ENCODE results near the gene LGALS9.
"Not testable (repeated sequence)": the region's sequence is repeated elsewhere in the genome, so short reads cannot be mapped to it uniquely, and the experiment has no call there.

LGALS9 gene

DNA sequence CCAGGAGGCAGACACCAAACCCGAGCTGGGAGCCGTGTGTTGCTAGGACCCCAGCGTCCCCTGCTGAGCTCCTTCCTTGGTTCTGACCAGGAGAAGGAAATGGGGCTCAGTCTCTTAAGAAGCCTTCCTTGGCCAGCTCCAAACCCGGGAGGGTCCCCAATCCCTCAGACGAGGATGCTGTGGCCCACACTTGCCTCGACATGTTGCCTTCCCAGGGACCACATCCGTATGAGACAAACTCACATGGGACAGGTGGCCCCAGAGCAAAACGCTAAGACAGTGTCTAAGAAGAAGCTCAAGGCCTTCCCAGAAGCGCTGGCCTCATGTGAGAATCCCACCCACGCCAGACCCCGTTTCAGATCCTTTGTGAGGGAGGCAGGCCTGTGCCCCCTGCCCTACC lies 19.8 kb downstream of the LGALS9 start:
- ChIA-PET POLR2A (no interaction called here), CTCF (interaction anchor here (0.6 to 11.1 kb wide), 25 partner anchors 9 to 457 kb away, joined by 3 to 389 read pairs (median 5); no protein-coding TSS in a partner anchor)
- no peak for DNase-seq (ENCODE audit: low read depth, low spot score)
- no peak overlapping the region for H3K4me3 ChIP-seq (ENCODE audit: low read depth, low read length)
- TF ChIP-seq, protein P1, sequence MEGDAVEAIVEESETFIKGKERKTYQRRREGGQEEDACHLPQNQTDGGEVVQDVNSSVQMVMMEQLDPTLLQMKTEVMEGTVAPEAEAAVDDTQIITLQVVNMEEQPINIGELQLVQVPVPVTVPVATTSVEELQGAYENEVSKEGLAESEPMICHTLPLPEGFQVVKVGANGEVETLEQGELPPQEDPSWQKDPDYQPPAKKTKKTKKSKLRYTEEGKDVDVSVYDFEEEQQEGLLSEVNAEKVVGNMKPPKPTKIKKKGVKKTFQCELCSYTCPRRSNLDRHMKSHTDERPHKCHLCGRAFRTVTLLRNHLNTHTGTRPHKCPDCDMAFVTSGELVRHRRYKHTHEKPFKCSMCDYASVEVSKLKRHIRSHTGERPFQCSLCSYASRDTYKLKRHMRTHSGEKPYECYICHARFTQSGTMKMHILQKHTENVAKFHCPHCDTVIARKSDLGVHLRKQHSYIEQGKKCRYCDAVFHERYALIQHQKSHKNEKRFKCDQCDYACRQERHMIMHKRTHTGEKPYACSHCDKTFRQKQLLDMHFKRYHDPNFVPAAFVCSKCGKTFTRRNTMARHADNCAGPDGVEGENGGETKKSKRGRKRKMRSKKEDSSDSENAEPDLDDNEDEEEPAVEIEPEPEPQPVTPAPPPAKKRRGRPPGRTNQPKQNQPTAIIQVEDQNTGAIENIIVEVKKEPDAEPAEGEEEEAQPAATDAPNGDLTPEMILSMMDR (IDR thresholded peaks at IDR 0.05; ENCODE audit: insufficient read depth, low read length, missing control alignments), result no peak

DNA sequence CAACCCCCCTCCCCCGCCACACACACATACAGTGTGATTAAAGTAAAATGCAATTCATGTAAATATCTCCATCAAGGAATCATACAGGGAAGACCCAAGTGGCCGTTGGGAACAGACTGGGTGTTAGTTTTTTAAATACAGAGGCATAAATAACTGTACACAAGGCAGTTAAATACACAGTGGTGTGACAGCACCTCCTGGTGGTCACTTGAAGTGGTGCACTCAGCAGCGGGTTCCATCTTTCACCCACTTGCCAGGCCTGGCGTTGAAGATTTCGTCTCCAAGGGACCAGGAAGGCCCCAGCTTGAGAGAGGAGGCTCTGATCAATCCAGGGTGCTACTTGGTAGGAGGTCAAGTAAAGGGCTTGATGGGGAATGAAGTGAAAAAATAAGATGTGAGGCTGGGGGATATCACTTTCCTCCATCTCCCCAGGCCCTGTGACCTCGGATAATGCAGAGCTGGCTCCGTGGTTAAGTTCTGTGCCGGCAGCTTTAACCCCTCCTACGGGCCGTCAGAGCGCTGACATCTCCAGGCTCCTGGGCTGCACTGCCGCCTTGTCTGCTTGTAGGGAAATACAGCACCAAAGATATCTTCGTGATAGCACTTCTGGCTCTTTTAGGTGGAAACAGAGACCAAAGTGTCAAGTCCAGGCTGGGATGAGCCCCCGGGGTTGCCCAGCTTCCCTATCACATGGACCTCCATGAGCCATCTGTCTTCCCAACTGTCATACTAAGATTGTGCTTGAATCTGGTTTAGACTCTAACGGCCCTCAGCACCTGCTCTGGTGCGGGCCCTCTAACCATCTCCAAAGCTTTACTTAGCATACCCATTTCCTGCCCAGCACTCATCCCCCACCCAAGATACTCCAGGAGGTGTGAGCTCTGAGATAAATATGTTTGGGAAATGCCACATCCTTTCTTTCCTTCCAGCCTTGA lies 20.7 kb downstream of the LGALS9 start:
- no peak for DNase-seq (ENCODE audit: low read depth, low spot score)
- no peak overlapping the region for H3K4me3 ChIP-seq (ENCODE audit: low read depth, low read length)
- CTCF ChIA-PET, result interaction anchor here (0.6 to 11.1 kb wide), 26 partner anchors 8 to 458 kb away, joined by 3 to 389 read pairs (median 6); no protein-coding TSS in a partner anchor
- POLR2A ChIA-PET, result no interaction called here
- TF ChIP-seq, protein P1 (IDR thresholded peaks at IDR 0.05; ENCODE audit: insufficient read depth, low read length, missing control alignments), result peak; percentile 51

DNA sequence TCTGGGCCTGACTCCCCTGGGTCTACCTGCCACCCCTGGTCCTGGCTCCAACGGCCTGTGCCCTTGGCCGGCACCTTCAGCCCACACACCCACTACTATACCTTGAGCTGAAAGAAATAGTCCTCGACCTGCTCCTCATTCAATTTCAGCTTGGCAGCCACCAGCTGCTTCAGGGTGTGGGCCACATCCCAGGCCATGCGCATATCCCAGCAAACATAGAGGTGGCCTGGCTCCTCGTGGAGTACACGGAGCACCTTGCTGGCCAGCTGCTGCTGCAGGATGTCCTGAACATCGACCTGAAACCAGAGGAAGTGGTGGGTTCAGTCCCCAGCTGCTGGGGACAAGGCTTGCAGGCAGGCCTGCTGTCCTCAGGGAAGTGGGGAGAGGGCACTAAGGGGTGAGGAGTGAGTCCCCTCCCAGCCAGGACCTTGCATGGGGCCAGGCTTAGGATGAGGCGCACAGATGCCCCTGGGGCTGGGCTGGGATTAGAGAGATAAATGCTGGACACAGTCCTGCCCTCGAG lies 22.5 kb downstream of the LGALS9 start:
- POLR2A ChIA-PET; DNase-seq (ENCODE audit: low read depth, low spot score); H3K4me3 ChIP-seq (ENCODE audit: low read depth, low read length): not testable (repeated sequence)
- CTCF ChIA-PET, result interaction anchor here (0.6 to 11.1 kb wide), 9 partner anchors 11 to 417 kb away, joined by 3 to 389 read pairs (median 21); no protein-coding TSS in a partner anchor

DNA sequence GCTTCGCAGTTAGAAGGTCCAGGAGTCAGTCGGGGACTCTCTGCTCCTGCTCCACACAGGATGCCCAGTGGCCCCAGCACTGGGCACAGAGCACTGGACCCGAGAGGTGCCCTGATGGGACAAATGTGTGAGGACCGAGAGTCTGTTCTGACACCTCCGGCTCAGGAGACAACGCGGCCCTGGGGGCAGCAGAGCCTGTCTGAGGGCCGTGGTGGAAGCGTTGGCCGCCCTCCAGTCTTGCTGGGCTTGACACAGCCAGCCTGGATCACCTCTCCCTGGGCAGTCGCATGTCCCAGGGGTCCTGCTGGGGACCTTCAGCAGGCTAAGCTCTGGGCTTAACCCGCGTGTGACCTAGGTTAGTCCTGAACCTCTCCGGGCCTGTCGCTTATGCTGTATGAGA lies 23.1 kb downstream of the LGALS9 start:
- ChIA-PET CTCF (interaction anchor here (0.8 to 11.1 kb wide), 25 partner anchors 10 to 424 kb away, joined by 3 to 389 read pairs (median 5); no protein-coding TSS in a partner anchor), POLR2A (no interaction called here)
- DNase-seq (ENCODE audit: low read depth, low spot score), result no peak
- TF ChIP-seq, protein P1 (IDR thresholded peaks at IDR 0.05; ENCODE audit: insufficient read depth, low read length, missing control alignments), result no peak
- no peak overlapping the region for H3K4me3 ChIP-seq (ENCODE audit: low read depth, low read length)

DNA sequence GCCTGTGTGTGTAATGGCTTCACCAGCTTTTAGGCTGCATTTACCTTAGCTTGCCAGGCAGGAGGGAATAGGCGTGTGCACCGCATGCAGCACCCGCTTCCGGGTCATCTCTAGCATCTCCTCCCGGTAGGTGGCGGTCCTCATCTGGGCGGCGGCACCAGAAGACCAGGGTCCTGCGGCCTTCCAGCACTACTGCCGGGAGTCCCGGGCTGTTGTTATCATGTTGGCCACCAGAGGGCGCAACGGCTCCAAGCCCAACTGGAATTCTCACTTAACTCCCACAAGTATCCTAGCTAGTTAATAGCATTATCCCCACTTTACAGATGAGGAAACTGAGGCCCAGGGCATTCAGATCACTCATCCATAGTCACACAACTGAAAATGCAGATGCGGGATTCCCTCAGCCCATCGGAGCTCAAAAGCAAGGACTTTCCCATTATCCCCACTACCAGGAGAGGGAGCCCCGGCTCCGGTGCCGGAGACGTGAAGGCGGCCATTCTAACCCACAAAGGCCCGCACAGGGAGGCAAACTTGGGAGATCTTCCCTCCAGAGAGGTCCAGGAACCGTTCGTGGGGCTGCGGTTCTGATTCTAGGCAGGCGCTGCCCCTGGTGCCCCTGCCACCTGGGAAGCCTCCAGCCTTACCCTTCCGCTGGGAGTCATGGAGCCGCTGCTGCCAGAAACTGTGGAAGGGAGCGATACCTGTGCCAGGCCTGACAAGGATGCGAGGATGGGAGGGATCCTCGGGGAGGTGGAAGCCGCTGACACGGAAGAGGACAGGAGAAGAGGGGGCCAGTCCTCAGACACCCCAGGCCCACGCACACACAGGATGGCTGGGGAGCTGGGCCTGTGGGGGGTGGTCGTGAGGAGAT lies 23.9 kb downstream of the LGALS9 start:
- ChIA-PET POLR2A (no interaction called here), CTCF (interaction anchor here (0.6 to 11.1 kb wide), 29 partner anchors 9 to 425 kb away, joined by 3 to 389 read pairs (median 4); no protein-coding TSS in a partner anchor)
- H3K4me3 ChIP-seq (ENCODE audit: low read depth, low read length), result no peak overlapping the region
- TF ChIP-seq, protein P1 (IDR thresholded peaks at IDR 0.05; ENCODE audit: insufficient read depth, low read length, missing control alignments), result peak; percentile 78
- DNase-seq (ENCODE audit: low read depth, low spot score), result no peak

DNA sequence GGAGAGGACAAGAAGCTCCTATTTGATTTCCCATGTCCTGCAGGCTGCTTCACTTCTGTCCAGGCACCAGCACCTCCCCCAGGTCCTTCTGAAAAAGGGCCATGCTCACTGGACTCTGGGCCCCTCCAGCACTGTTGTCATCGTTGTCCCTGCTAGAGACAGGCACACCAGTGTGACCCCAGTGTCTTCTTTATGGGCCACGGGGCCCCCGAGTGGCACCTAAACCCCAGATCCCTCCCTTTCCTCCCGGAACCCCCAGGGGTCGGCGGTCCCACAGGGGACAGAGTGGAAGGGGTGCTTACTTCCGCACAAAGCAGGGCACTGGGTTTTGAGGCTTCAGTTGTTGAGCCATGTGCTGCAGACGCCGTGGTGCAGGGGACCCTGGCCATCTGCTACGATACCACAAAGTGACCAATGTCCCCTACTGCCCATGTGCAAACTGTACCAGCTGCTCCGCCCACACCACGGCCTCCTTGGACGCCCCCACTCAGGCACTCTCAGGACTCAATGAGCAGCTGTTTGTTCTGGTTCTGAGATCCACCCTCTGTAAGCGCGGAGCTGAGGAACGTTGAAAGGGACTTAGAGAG lies 24.6 kb downstream of the LGALS9 start:
- DNase-seq (ENCODE audit: low read depth, low spot score); POLR2A ChIA-PET; H3K4me3 ChIP-seq (ENCODE audit: low read depth, low read length): not testable (repeated sequence)
- CTCF ChIA-PET, result interaction anchor here (1.1 to 11.1 kb wide), 11 partner anchors 8 to 419 kb away, joined by 4 to 389 read pairs (median 13); no protein-coding TSS in a partner anchor

DNA sequence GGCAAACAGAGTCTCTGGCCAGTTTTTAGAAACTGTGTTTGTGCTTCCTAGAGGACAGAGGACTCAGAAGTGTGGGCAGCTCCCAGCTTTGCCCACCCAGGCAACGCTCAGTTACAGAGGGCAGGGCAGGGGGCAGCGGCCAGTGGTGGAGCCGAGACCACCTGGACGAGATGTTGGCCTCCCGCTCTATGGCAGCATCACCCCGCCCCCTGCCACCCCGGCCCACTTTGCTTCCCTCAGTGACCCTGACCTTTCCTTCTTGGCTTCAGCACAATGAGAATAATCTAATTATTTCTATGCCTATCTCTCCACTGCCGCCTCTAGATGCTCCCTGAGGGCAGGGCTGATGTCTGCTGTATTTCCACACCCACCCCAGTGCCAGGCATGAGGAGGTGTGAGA lies 25.6 kb downstream of the LGALS9 start:
- POLR2A ChIA-PET; DNase-seq (ENCODE audit: low read depth, low spot score); H3K4me3 ChIP-seq (ENCODE audit: low read depth, low read length): not testable (repeated sequence)
- CTCF ChIA-PET, result interaction anchor here (1.1 to 11.1 kb wide), 7 partner anchors 10 to 304 kb away, joined by 3 to 389 read pairs (median 5); no protein-coding TSS in a partner anchor

All from AG04449 (cell line).